ENCODE measurements around the gene FBXL7. TPM values are rescaled to one million over a fixed set of nuclear protein-coding genes. Genes with fewer than 3 reads are reported as not detected.

FBXL7 gene
- total RNA-seq, 4 donors from 2014 or later = 9.5 to 25.2 (median 16.0) TPM

- TF ChIP-seq CTCF (IDR thresholded peaks at IDR 0.05; ENCODE audit: low read depth) = no peak
Measured at GRCh38 chr5:15515229-15515628, 15.2 kb downstream of the FBXL7 start.

- no peak for TF ChIP-seq CTCF (IDR thresholded peaks at IDR 0.05; ENCODE audit: low read depth)
Measured at GRCh38 chr5:15516486-15516885, 16.5 kb downstream of the FBXL7 start.

- TF ChIP-seq CTCF (IDR thresholded peaks at IDR 0.05; ENCODE audit: low read depth) = no peak
Measured at GRCh38 chr5:15518786-15519185, 18.8 kb downstream of the FBXL7 start.

- no peak for TF ChIP-seq CTCF (IDR thresholded peaks at IDR 0.05; ENCODE audit: low read depth)
Measured at GRCh38 chr5:15520856-15521255, 20.9 kb downstream of the FBXL7 start.

- TF ChIP-seq CTCF (IDR thresholded peaks at IDR 0.05; ENCODE audit: low read depth) = no peak
Measured at GRCh38 chr5:15521381-15522186, 21.6 kb downstream of the FBXL7 start.

- TF ChIP-seq CTCF (IDR thresholded peaks at IDR 0.05; ENCODE audit: low read depth) = no peak
Measured at GRCh38 chr5:15522187-15522520, 22.2 kb downstream of the FBXL7 start.

- TF ChIP-seq CTCF (IDR thresholded peaks at IDR 0.05; ENCODE audit: low read depth) = no peak
Measured at GRCh38 chr5:15524712-15525111, 24.7 kb downstream of the FBXL7 start.

Data from subcutaneous adipose tissue (tissue), 4 donors.